GM23338 (cell line): Measurements from ENCODE around the gene CFAP157. TPM values are rescaled to one million over a fixed set of nuclear protein-coding genes. Genes with fewer than 3 reads are reported as not detected.

ENCODE experiments used
- ATAC-seq: fragments of 200-7000 bp; cut with Tn5 transposase; 3 replicates; pipeline ENCODE4 v1.9.1; 2020
- DNase-seq: peaks from one replicate; pipeline ENCODE4 v3.0.0-alpha.2; 2015; ENCODE audit warnings: low spot score
- H2AFZ ChIP-seq: fragments of 200-600 bp; sonication (generic); 2 replicates; pipeline ENCODE4 v1.8.0; 2016; ENCODE audit warnings: antibody characterized with exemption, mild to moderate bottlenecking, moderate library complexity
- H3F3A ChIP-seq: fragments of 200-600 bp; sonication (generic); replicated peaks from 2 replicates; pipeline ENCODE4 v1.8.0; 2017; ENCODE audit warnings: antibody characterized with exemption, mixed run types, low read depth
- H3K27ac ChIP-seq: fragments of 200-600 bp; sonication (generic); 2 replicates; pipeline ENCODE4 v1.6.1; 2016; ENCODE audit warnings: low read depth
- H3K27me3 ChIP-seq: fragments of 200-600 bp; sonication (generic); 2 replicates; pipeline ENCODE4 v1.8.0; 2016; ENCODE audit warnings: mild to moderate bottlenecking, mixed run types, moderate library complexity; ENCODE audit not compliant: insufficient read depth
- H3K36me3 ChIP-seq: fragments of 200-600 bp; sonication (generic); 2 replicates; pipeline ENCODE4 v1.8.0; 2016; ENCODE audit warnings: mild to moderate bottlenecking; ENCODE audit not compliant: insufficient read depth
- H3K4me1 ChIP-seq: fragments of 200-600 bp; sonication (generic); 2 replicates; pipeline ENCODE4 v1.8.0; 2016; ENCODE audit warnings: mild to moderate bottlenecking, moderate library complexity; ENCODE audit not compliant: insufficient read depth
- H3K4me2 ChIP-seq: fragments of 200-600 bp; sonication (generic); 2 replicates; pipeline ENCODE4 v1.7.1; 2017; ENCODE audit warnings: mixed run types
- H3K4me3 ChIP-seq: fragments of 200-600 bp; sonication (generic); 2 replicates; pipeline ENCODE4 v1.6.1; 2016; ENCODE audit warnings: mixed run types
- H3K79me2 ChIP-seq: fragments of 200-600 bp; sonication (generic); replicated peaks from 2 replicates; pipeline ENCODE4 v1.8.0; 2017; ENCODE audit warnings: mild to moderate bottlenecking; ENCODE audit not compliant: insufficient read depth
- H3K9me2 ChIP-seq: fragments of 200-600 bp; sonication (generic); 2 replicates; pipeline ENCODE4 v1.8.0; 2017; ENCODE audit not compliant: insufficient read depth
- H4K20me1 ChIP-seq: fragments of 200-600 bp; sonication (generic); replicated peaks from 2 replicates; pipeline ENCODE4 v1.8.0; 2017; ENCODE audit warnings: mild to moderate bottlenecking; ENCODE audit not compliant: insufficient read depth
- H3K27ac Mint-ChIP-seq: 2 replicates; pipeline ENCODE4 v1.8.0; 2020; ENCODE audit warnings: inconsistent platforms, mild to moderate bottlenecking, moderate library complexity, mixed read lengths
- H3K27me3 Mint-ChIP-seq: 3 replicates; pipeline ENCODE4 v1.8.0; 2022; ENCODE audit warnings: low read depth, mild to moderate bottlenecking, moderate library complexity, mixed read lengths, inconsistent platforms; ENCODE audit not compliant: insufficient read depth, poor library complexity
- H3K36me3 Mint-ChIP-seq: 3 replicates; pipeline ENCODE4 v1.8.0; 2021; ENCODE audit warnings: low read depth, mild to moderate bottlenecking, inconsistent platforms, moderate library complexity, mixed read lengths
- H3K4me1 Mint-ChIP-seq: 3 replicates; pipeline ENCODE4 v1.8.0; 2020; ENCODE audit warnings: mild to moderate bottlenecking, inconsistent platforms, mixed read lengths
- H3K4me3 Mint-ChIP-seq: 3 replicates; pipeline ENCODE4 v1.8.0; 2021; ENCODE audit warnings: moderate library complexity, mild to moderate bottlenecking, inconsistent platforms, mixed read lengths
- H3K9me3 Mint-ChIP-seq: 3 replicates; pipeline ENCODE4 v1.8.0; 2020; ENCODE audit warnings: moderate library complexity, mild to moderate bottlenecking, inconsistent platforms, mixed read lengths
- NANOG ChIP-seq: IDR thresholded peaks from 2 replicates; pipeline ENCODE4 v1.6.1; 2016; ENCODE audit warnings: antibody characterized with exemption, borderline replicate concordance
- STAT1 ChIP-seq: IDR thresholded peaks from one replicate; pipeline ENCODE4 v1.6.1; 2016; ENCODE audit warnings: antibody characterized with exemption; ENCODE audit not compliant: unreplicated experiment
- ZNF114 ChIP-seq: fragments of 250-450 bp; sonication (Bioruptor Pico); IDR thresholded peaks from 2 replicates; pipeline ENCODE4 v1.5.0; 2020; ENCODE audit warnings: mild to moderate bottlenecking, moderate library complexity
- polyA plus RNA-seq: library from polyadenylated mRNA; unstranded; fragments of >200 nt; fragmentation: Nextera tagmentation; extraction: Ambion mirVana; gene quantifications from 2 replicates; pipeline ENCODE4 v1.2.1, GENCODE V29; 2016
- total RNA-seq: library from RNA; depleted of rRNA; stranded (reverse); fragments of >200 nt; shearing (Covaris generic); gene quantifications from 2 replicates; pipeline ENCODE4 v1.2.3, GENCODE V29; 2014
- TF ChIP-seq, protein P1 (sequence below): fragments of 250-450 bp; sonication (Bioruptor Pico); IDR thresholded peaks from 2 replicates; pipeline ENCODE4 v1.5.0; 2020; ENCODE audit warnings: mild to moderate bottlenecking, moderate library complexity
- TF ChIP-seq, protein P2 (sequence below), 2 experiments: fragments of 200-600 bp in 1 of 2; sonication (generic) in 1 of 2; conservative IDR thresholded peaks; 2 replicates each; pipeline versions ENCODE4 v1.5.1 to v1.6.1; 2016 to 2017; ENCODE audit warnings: antibody characterized with exemption in 2 of 2, low read depth in 2 of 2, mild to moderate bottlenecking in 2 of 2, moderate library complexity in 1 of 2
- TF ChIP-seq, protein P3 (sequence below): IDR thresholded peaks from 2 replicates; pipeline ENCODE4 v1.6.1; 2016; ENCODE audit warnings: antibody characterized with exemption

The CFAP157 gene
- total and polyA plus RNA-seq, 2 experiments from 2014 or later = 0.17 to 0.55 TPM

DNA sequence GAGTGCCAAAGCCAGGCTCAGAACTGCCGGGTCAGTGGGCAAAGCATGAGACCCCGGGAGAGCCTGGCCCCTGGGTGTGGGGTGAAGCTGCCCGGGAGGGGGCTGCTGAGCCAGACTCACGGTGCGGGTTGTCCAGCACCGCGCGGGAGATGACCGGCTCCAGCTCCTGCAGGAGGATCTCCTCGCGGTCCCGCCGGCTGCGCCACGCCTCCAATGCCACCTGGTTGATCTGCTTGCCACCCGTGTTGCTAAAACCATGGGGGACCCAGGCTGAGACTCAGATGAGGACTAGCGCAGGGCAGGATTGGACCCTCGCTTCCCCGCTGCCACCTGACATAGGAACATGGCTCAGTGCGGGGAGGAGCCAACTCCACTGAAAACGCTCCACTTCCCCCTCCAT is 25.7 kb downstream of the CFAP157 start (continued):
- TF ChIP-seq, protein P1, sequence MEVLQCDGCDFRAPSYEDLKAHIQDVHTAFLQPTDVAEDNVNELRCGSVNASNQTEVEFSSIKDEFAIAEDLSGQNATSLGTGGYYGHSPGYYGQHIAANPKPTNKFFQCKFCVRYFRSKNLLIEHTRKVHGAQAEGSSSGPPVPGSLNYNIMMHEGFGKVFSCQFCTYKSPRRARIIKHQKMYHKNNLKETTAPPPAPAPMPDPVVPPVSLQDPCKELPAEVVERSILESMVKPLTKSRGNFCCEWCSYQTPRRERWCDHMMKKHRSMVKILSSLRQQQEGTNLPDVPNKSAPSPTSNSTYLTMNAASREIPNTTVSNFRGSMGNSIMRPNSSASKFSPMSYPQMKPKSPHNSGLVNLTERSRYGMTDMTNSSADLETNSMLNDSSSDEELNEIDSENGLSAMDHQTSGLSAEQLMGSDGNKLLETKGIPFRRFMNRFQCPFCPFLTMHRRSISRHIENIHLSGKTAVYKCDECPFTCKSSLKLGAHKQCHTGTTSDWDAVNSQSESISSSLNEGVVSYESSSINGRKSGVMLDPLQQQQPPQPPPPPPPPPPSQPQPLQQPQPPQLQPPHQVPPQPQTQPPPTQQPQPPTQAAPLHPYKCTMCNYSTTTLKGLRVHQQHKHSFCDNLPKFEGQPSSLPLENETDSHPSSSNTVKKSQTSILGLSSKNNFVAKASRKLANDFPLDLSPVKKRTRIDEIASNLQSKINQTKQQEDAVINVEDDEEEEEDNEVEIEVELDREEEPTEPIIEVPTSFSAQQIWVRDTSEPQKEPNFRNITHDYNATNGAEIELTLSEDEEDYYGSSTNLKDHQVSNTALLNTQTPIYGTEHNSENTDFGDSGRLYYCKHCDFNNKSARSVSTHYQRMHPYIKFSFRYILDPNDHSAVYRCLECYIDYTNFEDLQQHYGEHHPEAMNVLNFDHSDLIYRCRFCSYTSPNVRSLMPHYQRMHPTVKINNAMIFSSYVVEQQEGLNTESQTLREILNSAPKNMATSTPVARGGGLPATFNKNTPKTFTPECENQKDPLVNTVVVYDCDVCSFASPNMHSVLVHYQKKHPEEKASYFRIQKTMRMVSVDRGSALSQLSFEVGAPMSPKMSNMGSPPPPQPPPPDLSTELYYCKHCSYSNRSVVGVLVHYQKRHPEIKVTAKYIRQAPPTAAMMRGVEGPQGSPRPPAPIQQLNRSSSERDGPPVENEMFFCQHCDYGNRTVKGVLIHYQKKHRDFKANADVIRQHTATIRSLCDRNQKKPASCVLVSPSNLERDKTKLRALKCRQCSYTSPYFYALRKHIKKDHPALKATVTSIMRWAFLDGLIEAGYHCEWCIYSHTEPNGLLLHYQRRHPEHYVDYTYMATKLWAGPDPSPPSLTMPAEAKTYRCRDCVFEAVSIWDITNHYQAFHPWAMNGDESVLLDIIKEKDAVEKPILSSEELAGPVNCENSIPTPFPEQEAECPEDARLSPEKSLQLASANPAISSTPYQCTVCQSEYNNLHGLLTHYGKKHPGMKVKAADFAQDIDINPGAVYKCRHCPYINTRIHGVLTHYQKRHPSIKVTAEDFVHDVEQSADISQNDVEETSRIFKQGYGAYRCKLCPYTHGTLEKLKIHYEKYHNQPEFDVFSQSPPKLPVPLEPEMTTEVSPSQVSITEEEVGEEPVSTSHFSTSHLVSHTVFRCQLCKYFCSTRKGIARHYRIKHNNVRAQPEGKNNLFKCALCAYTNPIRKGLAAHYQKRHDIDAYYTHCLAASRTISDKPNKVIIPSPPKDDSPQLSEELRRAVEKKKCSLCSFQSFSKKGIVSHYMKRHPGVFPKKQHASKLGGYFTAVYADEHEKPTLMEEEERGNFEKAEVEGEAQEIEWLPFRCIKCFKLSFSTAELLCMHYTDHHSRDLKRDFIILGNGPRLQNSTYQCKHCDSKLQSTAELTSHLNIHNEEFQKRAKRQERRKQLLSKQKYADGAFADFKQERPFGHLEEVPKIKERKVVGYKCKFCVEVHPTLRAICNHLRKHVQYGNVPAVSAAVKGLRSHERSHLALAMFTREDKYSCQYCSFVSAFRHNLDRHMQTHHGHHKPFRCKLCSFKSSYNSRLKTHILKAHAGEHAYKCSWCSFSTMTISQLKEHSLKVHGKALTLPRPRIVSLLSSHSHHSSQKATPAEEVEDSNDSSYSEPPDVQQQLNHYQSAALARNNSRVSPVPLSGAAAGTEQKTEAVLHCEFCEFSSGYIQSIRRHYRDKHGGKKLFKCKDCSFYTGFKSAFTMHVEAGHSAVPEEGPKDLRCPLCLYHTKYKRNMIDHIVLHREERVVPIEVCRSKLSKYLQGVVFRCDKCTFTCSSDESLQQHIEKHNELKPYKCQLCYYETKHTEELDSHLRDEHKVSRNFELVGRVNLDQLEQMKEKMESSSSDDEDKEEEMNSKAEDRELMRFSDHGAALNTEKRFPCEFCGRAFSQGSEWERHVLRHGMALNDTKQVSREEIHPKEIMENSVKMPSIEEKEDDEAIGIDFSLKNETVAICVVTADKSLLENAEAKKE (CRISPR knock-in tag) = no peak

DNA sequence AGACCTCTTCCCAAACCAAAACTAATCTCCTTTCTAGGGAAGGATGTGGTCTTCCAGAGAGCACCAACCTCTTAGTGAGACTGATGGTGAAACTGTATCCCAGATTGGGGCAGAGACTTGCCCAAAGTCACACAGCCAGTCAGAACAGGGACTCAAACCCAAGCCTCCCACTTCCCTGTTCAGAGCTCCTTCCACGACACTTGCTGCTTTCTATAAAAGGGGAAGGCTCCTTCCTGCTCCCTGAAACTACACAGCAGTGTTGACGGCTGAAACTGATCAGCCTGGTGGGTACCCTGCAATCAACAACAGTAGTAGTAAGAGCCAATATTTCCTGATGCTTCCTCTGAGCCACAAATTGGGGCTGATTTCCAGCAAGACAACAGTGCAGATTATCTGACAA is 26.8 kb downstream of the CFAP157 start:
- Histone ChIP-seq H3K4me1 (peaks cover 9% of the 10 kb centered on the region; the same call in 1 of the 2 replicates), H3K4me2 (0 out of 2 replicates have a peak overlapping the region, but pooled peaks have one; percentile 91), H4K20me1 (no peaks in the 10 kb centered on the region), H3K9me2 (no peaks in the 10 kb centered on the region), H3K36me3 (no peaks in the 10 kb centered on the region), H3K27me3 (no peaks in the 10 kb centered on the region), H2AFZ (no peak overlapping the region), H3K27ac (no peak overlapping the region), H3F3A (no peaks in the 10 kb centered on the region), H3K4me3 (no peak overlapping the region), H3K79me2 (no peaks in the 10 kb centered on the region)
- H3K27ac Mint-ChIP-seq = no peak overlapping the region
- DNase-seq = no peak
- no peaks in the 10 kb centered on the region; the same call in 2 of the 3 replicates for H3K9me3 Mint-ChIP-seq
- H3K36me3 Mint-ChIP-seq = no peaks in the 10 kb centered on the region
- H3K4me1 Mint-ChIP-seq = peaks cover 11% of the 10 kb centered on the region
- no peak overlapping the region for H3K4me3 Mint-ChIP-seq
- ATAC-seq = no peak
- peaks cover 15% of the 10 kb centered on the region for H3K27me3 Mint-ChIP-seq
- TF ChIP-seq NANOG (no peak), ZNF114 (no peak), STAT1 (no peak)
- TF ChIP-seq, protein P2, sequence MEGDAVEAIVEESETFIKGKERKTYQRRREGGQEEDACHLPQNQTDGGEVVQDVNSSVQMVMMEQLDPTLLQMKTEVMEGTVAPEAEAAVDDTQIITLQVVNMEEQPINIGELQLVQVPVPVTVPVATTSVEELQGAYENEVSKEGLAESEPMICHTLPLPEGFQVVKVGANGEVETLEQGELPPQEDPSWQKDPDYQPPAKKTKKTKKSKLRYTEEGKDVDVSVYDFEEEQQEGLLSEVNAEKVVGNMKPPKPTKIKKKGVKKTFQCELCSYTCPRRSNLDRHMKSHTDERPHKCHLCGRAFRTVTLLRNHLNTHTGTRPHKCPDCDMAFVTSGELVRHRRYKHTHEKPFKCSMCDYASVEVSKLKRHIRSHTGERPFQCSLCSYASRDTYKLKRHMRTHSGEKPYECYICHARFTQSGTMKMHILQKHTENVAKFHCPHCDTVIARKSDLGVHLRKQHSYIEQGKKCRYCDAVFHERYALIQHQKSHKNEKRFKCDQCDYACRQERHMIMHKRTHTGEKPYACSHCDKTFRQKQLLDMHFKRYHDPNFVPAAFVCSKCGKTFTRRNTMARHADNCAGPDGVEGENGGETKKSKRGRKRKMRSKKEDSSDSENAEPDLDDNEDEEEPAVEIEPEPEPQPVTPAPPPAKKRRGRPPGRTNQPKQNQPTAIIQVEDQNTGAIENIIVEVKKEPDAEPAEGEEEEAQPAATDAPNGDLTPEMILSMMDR (conservative IDR thresholded peaks at IDR 0.05; ENCODE audit: low read depth in 2 of 2) = no peak
- TF ChIP-seq, protein P3, sequence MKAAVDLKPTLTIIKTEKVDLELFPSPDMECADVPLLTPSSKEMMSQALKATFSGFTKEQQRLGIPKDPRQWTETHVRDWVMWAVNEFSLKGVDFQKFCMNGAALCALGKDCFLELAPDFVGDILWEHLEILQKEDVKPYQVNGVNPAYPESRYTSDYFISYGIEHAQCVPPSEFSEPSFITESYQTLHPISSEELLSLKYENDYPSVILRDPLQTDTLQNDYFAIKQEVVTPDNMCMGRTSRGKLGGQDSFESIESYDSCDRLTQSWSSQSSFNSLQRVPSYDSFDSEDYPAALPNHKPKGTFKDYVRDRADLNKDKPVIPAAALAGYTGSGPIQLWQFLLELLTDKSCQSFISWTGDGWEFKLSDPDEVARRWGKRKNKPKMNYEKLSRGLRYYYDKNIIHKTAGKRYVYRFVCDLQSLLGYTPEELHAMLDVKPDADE = no peak
- TF ChIP-seq, protein P1 (CRISPR knock-in tag) = no peak
